GM18909 (cell line): ENCODE data around the gene BCAT1.

ENCODE experiments used
- ATAC-seq: cut with Tn5 transposase; IDR thresholded peaks from one replicate; pipeline ENCODE4 v1.9.1; 2021; ENCODE audit warnings: mild to moderate bottlenecking; ENCODE audit not compliant: unreplicated experiment, poor library complexity

Gene BCAT1

GRCh38 chr12:24777359-24777758 is 171.5 kb downstream of the BCAT1 start:
- ATAC-seq, result no peak

- no peak for ATAC-seq
Observed at GRCh38 chr12:24776861-24777260, 172.0 kb downstream of the BCAT1 start.

DNA sequence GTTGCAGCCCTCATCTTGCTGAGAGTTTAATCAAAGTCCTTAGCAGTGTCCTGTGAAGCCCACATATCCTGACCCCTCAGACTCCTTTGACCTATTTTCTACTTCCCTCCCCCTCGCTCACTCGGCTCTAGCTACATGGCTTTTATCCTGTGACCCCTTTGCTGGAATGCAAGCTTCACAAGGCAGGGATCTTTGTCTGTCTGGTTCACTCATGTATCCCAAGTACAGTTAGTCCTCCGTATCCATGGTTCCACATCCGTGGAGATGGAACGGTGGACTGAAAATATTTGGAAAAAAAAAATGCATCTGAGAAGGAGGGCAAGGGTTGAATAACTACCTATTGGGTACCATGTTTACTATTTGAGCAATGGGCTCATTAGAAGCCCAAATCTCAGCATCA is 173.8 kb downstream of the BCAT1 start:
- no peak for ATAC-seq

DNA sequence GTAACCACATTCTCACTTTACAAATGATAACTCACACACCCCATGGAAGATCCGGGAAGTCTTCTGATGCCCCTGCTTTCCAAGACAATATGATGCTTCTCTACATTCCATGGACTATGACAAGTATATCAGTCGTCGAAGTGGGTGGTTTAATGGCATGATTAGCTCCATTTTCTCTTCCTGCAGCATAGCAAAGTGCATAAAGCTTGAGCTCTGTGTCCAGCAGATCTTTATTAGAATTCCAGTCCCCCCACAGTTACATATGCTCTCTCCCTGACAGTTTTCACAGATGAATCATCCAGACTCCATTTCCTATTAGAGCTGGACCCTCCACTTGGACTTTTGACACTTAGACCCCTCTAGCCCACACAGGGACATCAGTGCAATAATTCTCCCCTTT is 174.9 kb downstream of the BCAT1 start:
- ATAC-seq, result no peak

DNA sequence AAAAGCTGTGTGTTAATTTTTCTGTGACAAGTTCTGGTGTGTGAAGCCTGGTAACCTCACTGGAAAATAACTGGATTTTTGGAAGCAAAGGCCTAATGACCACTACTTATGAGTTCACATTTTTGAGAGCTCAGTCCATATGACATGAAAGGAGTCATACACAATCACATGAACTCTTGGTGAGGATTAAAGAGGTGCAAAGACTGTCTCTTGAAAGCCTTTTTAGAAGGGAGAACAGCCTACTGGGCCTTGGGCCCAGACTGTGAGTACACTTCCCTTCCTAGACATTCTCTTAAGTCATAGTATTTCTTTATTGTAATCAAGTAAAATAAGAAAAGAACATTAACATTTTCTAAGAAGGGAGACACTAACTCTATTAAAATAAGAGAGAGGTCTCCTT is 176.1 kb downstream of the BCAT1 start:
- no peak for ATAC-seq

GRCh38 chr12:24770821-24771220 is 178.1 kb downstream of the BCAT1 start:
- no peak for ATAC-seq

DNA sequence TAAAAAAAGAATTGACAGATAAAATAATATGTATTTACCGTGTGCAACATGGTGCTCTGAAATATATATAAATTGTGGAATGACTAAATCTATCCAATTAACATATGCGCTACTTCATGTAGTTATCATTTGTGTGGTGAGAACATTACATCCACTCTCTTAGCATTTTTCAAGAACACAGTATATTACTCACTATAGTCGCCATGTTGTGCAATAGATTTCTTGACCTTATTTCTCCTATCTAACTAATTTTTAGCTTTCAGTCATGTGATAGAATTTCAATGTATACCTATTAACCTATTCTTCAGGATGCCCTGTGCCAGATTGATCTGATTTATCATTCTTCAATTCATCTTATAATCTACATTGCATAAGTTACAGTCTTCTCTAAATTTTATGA is 178.6 kb downstream of the BCAT1 start:
- ATAC-seq, result no peak

- no peak for ATAC-seq
Observed at GRCh38 chr12:24769682-24770081, 179.2 kb downstream of the BCAT1 start.

GRCh38 chr12:24768415-24768814 is 180.5 kb downstream of the BCAT1 start:
- ATAC-seq, result no peak

DNA sequence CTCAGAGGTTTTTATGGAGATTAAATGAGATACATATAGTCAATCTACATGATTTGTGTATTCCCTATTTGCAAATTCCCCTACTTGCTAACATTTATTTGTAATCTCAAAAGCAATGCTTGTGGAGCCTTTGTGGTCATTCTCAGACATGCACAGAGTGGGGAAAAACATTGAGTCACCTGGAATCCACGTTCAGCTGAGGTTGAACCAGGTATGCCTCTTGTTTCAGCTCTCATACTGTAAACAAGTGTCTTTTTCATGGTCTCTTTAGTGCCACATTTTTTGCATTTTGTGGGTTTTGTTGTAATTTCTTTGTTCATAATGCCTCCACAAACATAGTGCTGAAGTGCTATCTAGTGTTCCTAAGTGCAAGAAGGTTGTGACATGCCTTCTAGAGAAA is 181.9 kb downstream of the BCAT1 start:
- no peak for ATAC-seq

DNA sequence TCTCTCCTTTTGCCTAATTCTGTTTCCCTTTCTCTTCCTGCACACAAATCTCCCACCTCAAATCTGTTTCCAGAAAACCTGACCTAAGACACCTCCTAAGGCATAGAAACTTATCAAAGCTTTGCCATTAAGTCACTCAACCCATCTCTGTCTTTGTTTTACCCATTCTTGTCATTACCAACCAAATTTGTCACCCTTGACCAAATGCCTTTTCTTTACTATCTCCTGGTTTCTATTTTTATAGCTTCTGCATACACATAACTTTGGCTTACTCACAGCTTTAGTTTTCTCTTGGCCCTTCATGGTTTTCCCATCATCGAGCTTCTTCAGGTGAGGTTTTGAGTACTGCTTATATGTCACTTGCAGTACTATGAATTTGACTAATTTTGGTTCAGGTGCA is 184.2 kb downstream of the BCAT1 start:
- no peak for ATAC-seq

DNA sequence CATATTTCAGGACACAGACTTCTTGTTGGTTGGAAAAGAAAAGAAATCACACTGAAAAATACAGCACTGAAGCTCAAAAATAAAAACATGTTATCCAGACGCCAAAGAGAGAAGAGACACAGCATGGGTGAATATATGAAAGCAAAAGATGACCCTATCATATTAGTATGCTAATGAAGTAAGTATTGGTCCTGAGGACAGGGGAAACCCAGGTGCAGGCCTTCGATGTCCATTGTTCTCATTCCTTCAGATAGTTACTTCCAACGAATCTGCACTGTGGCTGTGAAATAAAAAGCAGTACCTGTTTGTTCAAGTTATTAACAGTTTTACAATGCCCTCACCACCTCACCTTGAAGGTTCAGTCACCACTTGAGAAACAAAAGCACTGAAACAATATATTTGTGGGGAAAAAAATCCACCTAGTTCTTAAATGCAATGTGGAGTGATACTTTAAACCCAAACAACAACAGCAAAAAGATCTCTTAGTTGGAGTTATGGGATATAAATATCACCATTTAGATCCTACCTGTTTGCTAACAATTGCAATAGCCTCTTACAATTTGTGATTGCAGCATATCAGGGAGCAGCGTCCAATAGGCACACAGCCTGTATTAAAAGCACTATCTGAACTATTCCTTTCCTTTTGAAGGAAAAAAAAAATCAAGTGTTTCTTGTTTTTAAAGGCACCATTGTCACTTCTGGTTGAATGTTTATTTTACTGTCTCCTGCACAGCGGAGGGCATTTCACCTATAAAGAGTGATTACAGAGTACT is 188.1 kb downstream of the BCAT1 start:
- ATAC-seq, result no peak

DNA sequence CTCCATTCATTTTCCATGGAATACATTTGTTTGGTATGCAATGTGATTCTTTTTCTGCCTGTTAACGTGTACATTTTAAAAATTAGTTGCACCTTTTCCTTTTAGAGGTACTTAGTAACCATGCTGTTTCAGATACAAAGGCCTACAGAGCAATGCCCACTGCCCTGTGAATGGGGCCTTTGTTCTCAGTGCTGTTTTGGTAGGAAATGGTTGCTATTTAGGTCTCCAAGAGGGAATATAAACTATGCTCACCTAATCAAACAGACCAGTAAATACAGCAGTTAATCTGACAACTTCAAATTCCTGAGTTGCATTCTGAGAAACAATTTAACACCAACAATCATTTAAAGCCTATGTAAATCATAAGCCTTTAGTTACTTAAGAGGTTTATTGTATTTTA is 188.7 kb downstream of the BCAT1 start:
- ATAC-seq, result no peak
